EL (cell line): ENCODE results near the gene ING3.
A peak's percentile ranks its signal among the peaks of the same experiment; 100 is the strongest.

Experiments used
- DNase-seq: peaks from one replicate; pipeline ENCODE4 v3.0.0-alpha.2; 2016

The ING3 gene

GRCh38 chr7:120950539-120951308 lies at the start of gene ING3:
Gene ING3 (plus strand): TSS chr7:120950777. CDS start chr7:120950897, 120 bp downstream.
- peak; percentile 97 for DNase-seq

GRCh38 chr7:120915314-120916105 lies 35.1 kb upstream of the ING3 start:
- no peak for DNase-seq

GRCh38 chr7:120916121-120916520 lies 34.5 kb upstream of the ING3 start:
- no peak for DNase-seq

- DNase-seq: no peak
Measured at GRCh38 chr7:120916538-120916937, 34.0 kb upstream of the ING3 start.

GRCh38 chr7:120919466-120919865 lies 31.1 kb upstream of the ING3 start:
- DNase-seq: no peak

GRCh38 chr7:120920034-120920433 lies 30.5 kb upstream of the ING3 start:
- no peak for DNase-seq

- DNase-seq: no peak
Measured at GRCh38 chr7:120920591-120921274, 29.8 kb upstream of the ING3 start.

- no peak for DNase-seq
Measured at GRCh38 chr7:120924837-120925236, 25.7 kb upstream of the ING3 start.

- no peak for DNase-seq
Measured at GRCh38 chr7:120925392-120925791, 25.2 kb upstream of the ING3 start.

GRCh38 chr7:120926943-120927346 lies 23.6 kb upstream of the ING3 start:
- no peak for DNase-seq

GRCh38 chr7:120927454-120928103 lies 23.0 kb upstream of the ING3 start:
- DNase-seq: no peak

- no peak for DNase-seq
Measured at GRCh38 chr7:120931243-120931642, 19.3 kb upstream of the ING3 start.

- no peak for DNase-seq
Measured at GRCh38 chr7:120933475-120933874, 17.1 kb upstream of the ING3 start.

- DNase-seq: no peak
Measured at GRCh38 chr7:120939345-120939744, 11.2 kb upstream of the ING3 start.

- no peak for DNase-seq
Measured at GRCh38 chr7:120941064-120941463, 9.5 kb upstream of the ING3 start.

- DNase-seq: no peak
Measured at GRCh38 chr7:120941856-120942255, 8.7 kb upstream of the ING3 start.

- no peak for DNase-seq
Measured at GRCh38 chr7:120942861-120943260, 7.7 kb upstream of the ING3 start.

- no peak for DNase-seq
Measured at GRCh38 chr7:120944826-120945562, 5.6 kb upstream of the ING3 start.

- DNase-seq: no peak
Measured at GRCh38 chr7:120947980-120948379, 2.6 kb upstream of the ING3 start.

GRCh38 chr7:120949393-120949911 lies 1.1 kb upstream of the ING3 start:
- DNase-seq: no peak

- no peak for DNase-seq
Measured at GRCh38 chr7:120949998-120950538, 509 bp upstream of the ING3 start.

GRCh38 chr7:120951309-120951699 lies 727 bp downstream of the ING3 start:
- no peak for DNase-seq
